ENCODE measurements around the gene CTTN.

CTTN gene

GRCh38 chr11:70411713-70412452 is 13.6 kb downstream of the CTTN start:
- H3K27ac ChIP-seq: no peak overlapping the region
- ChIA-PET POLR2A (ENCODE audit: low non-redundant PET) (no interaction called here), CTCF (interaction anchor here (0.5 to 0.6 kb wide), 2 partner anchors 393 to 1119 kb away, joined by 3 read pairs; no protein-coding TSS in a partner anchor)
- no peak for TF ChIP-seq CTCF (conservative IDR thresholded peaks at IDR 0.05; ENCODE audit: low read depth)
- no peak for DNase-seq (ENCODE audit: low spot score)

- POLR2A ChIA-PET (ENCODE audit: low non-redundant PET): no interaction called here
- DNase-seq (ENCODE audit: low spot score): no peak
- TF ChIP-seq CTCF (conservative IDR thresholded peaks at IDR 0.05; ENCODE audit: low read depth): no peak
- CTCF ChIA-PET: no interaction called here
- H3K27ac ChIP-seq: peak overlapping the region; percentile 7; the same call in 1 of the 2 replicates
These were observed 14.8 kb downstream of the CTTN start for GRCh38 chr11:70413151-70413550.

GRCh38 chr11:70414341-70415100 is 16.2 kb downstream of the CTTN start:
- POLR2A ChIA-PET (ENCODE audit: low non-redundant PET): no interaction called here
- CTCF ChIA-PET: interaction anchor here (0.7 kb wide), 1 partner anchor 15 kb away, joined by 3 read pairs; no protein-coding TSS in a partner anchor

GRCh38 chr11:70415191-70415590 is 16.9 kb downstream of the CTTN start:
- ChIA-PET POLR2A (ENCODE audit: low non-redundant PET) (no interaction called here), CTCF (interaction anchor here (0.6 kb wide), 2 partner anchors 44 to 153 kb away, joined by 3 to 5 read pairs; no protein-coding TSS in a partner anchor)
- no peak for DNase-seq (ENCODE audit: low spot score)
- H3K27ac ChIP-seq: peak overlapping the region; percentile 47
- no peak for TF ChIP-seq CTCF (conservative IDR thresholded peaks at IDR 0.05; ENCODE audit: low read depth)

More at GRCh38 chr11:70414341-70415100, 16.2 kb downstream of the CTTN start:
- no peak for TF ChIP-seq CTCF (conservative IDR thresholded peaks at IDR 0.05; ENCODE audit: low read depth)
- peak overlapping the region; percentile 47 for H3K27ac ChIP-seq
- DNase-seq (ENCODE audit: low spot score): no peak

- DNase-seq (ENCODE audit: low spot score): no peak
- H3K27ac ChIP-seq: peak overlapping the region; percentile 47
- TF ChIP-seq CTCF (conservative IDR thresholded peaks at IDR 0.05; ENCODE audit: low read depth): no peak
- ChIA-PET CTCF (interaction anchor here (0.6 kb wide), 2 partner anchors 45 to 153 kb away, joined by 3 to 5 read pairs; no protein-coding TSS in a partner anchor), POLR2A (ENCODE audit: low non-redundant PET) (no interaction called here)
These were observed 17.5 kb downstream of the CTTN start for GRCh38 chr11:70415642-70416395.

GRCh38 chr11:70416881-70417280 is 18.6 kb downstream of the CTTN start:
- DNase-seq (ENCODE audit: low spot score): no peak
- no peak for TF ChIP-seq CTCF (conservative IDR thresholded peaks at IDR 0.05; ENCODE audit: low read depth)
- ChIA-PET CTCF (interaction anchor here (0.6 kb wide), 1 partner anchor 34 kb away, joined by 3 read pairs; no protein-coding TSS in a partner anchor), POLR2A (ENCODE audit: low non-redundant PET) (no interaction called here)
- no peak overlapping the region for H3K27ac ChIP-seq
